Thoracic aorta (tissue), 2 donors: ENCODE measurements around the gene BCDIN3D. TPM values are rescaled to one million over a fixed set of nuclear protein-coding genes. Genes with fewer than 3 reads are reported as not detected.

Experiments
- ATAC-seq: fragments of 150-250 bp; one replicate; pipeline ENCODE4 v1.8.0; 2017; ENCODE audit warnings: low read depth; ENCODE audit not compliant: insufficient number of reproducible peaks, low FRiP score
- DNase-seq: peaks from one replicate; pipeline ENCODE4 v3.0.0-alpha.2; 2020; ENCODE audit warnings: low spot score
- H3K27ac ChIP-seq, 2 donors: fragments of 200-600 bp; sonication (generic); 1 replicate in 1 of 2; 2 replicates in 1 of 2; pipeline ENCODE4 v1.5.1; 2016; ENCODE audit warnings: mild to moderate bottlenecking in 2 of 2, moderate library complexity in 2 of 2
- H3K27me3 ChIP-seq: fragments of 200-600 bp; sonication (generic); replicated peaks from 2 replicates; pipeline ENCODE4 v1.6.0; 2016; ENCODE audit warnings: mild to moderate bottlenecking; ENCODE audit not compliant: insufficient read depth
- H3K36me3 ChIP-seq: fragments of 200-600 bp; sonication (generic); one replicate; pipeline ENCODE4 v1.5.1; 2016
- H3K4me1 ChIP-seq, 2 donors: fragments of 200-600 bp; sonication (generic); 1 replicate in 1 of 2; 2 replicates in 1 of 2; pipeline versions ENCODE4 v1.5.1 to v1.6.0; 2016; ENCODE audit warnings: low read depth in 2 of 2, mild to moderate bottlenecking in 1 of 2; ENCODE audit not compliant: control insufficient read depth in 1 of 2
- H3K4me3 ChIP-seq: fragments of 200-600 bp; sonication (generic); 2 replicates; pipeline ENCODE4 v1.5.1; 2016; ENCODE audit warnings: mild to moderate bottlenecking
- H3K9me3 ChIP-seq: fragments of 200-600 bp; sonication (generic); 2 replicates; pipeline ENCODE4 v1.5.1; 2016
- total RNA-seq, 2 donors: library from RNA; depleted of rRNA; stranded (reverse); fragments of >200 nt; gene quantifications; one replicate each; pipeline versions ENCODE4 v1.1.0 to v1.2.3, GENCODE V29; 2016
- TF ChIP-seq, protein P1 (sequence below): fragments of 200-600 bp; sonication (generic); IDR thresholded peaks from one replicate; pipeline ENCODE4 v1.5.1; 2019; ENCODE audit warnings: antibody characterized with exemption

The BCDIN3D gene
- total RNA-seq, 2 donors from 2014 or later, result 1.6 to 2.7 TPM

DNA sequence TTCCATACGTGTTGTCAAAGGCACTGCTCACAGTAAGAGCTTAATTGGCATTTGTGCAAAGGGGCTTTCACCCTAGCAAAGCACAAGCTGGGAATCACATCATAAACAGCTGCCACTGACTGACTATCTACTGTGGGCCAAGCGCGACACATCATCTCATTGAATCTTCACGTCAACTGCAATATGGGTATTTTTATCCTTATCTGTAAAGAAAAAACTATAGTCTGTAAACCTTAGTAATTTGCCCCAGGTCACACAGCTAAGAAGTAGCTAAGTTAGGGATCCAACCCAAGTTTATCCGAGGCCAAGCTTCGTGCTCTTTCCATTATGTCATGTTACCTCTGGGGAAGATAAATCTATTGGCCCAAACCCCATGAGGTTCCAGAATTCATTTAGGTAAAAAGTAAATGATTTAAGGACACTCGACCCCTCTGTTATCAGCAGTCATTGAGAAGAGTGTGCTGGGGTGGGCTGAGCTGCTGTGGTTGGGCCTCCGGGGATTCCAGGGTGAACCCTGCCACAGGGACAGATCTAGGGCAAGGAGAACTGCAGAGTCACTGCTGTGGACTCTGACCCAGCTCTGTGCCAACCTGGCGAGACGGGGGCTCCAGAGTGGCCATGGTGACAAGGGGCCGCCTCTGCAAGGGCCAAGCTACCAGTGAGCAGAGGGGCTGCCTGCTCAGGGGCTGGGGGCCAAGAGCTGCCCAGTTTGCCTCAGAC, 42.3 kb downstream of the BCDIN3D start:
- Histone ChIP-seq H3K27me3 (no peaks in the 10 kb centered on the region), H3K36me3 (peaks cover 78% of the 10 kb centered on the region), H3K9me3 (no peaks in the 10 kb centered on the region), H3K4me1 (peaks cover 0 to 16% of the 10 kb centered on the region in 2 donors), H3K4me3 (no peak overlapping the region), H3K27ac (peak overlapping the region; percentile 45 to 47)
- DNase-seq, result no peak
- TF ChIP-seq, protein P1, sequence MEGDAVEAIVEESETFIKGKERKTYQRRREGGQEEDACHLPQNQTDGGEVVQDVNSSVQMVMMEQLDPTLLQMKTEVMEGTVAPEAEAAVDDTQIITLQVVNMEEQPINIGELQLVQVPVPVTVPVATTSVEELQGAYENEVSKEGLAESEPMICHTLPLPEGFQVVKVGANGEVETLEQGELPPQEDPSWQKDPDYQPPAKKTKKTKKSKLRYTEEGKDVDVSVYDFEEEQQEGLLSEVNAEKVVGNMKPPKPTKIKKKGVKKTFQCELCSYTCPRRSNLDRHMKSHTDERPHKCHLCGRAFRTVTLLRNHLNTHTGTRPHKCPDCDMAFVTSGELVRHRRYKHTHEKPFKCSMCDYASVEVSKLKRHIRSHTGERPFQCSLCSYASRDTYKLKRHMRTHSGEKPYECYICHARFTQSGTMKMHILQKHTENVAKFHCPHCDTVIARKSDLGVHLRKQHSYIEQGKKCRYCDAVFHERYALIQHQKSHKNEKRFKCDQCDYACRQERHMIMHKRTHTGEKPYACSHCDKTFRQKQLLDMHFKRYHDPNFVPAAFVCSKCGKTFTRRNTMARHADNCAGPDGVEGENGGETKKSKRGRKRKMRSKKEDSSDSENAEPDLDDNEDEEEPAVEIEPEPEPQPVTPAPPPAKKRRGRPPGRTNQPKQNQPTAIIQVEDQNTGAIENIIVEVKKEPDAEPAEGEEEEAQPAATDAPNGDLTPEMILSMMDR, result no peak
- no peak for ATAC-seq

DNA sequence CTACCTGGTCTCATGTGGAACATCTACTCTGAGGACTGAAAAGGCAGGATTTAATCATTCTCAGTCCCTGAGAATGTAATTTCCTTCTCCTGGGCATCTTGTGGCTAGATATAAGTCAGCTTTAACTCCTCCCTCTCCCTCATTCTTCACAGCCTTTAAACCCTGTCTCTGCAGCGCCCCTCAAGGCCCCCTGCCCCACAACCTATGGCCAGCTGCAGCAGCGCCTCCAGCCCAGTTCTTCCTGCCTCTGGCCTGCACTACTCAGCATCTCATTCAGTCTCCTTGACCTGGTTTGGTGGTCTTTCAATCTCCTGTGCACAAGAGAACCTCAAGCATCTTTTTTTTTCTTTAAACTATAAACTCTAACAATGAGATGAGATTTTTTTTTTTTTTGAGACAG, 44.0 kb downstream of the BCDIN3D start:
- Histone ChIP-seq H3K9me3 (no peaks in the 10 kb centered on the region), H3K4me3 (no peak overlapping the region), H3K27ac (no peak overlapping the region), H3K4me1 (peaks cover 0 to 16% of the 10 kb centered on the region in 2 donors), H3K36me3 (peaks cover 64% of the 10 kb centered on the region), H3K27me3 (no peaks in the 10 kb centered on the region)
- ATAC-seq (no peak), DNase-seq (no peak)
- TF ChIP-seq, protein P1, result no peak

DNA sequence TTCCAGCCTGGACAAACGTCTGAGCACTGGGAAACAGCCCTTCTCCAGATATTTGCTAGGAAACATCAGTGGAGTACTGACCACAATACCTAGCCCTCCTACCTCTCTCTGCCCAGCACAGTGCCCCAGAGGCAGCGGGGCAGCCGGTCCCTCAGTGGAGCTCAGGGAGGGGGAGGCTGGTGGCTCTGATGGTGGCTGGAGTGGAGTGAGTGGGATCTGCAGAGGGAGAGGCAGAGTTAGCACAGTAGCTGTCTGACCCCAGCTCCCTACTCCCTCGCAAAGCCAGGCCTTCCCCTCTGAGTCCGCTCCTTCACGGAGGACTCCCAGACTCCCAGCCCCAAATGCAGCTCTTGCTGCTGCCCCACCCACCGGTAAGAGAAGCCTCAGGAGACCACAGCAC, 44.7 kb downstream of the BCDIN3D start:
- TF ChIP-seq, protein P1, result no peak
- Histone ChIP-seq H3K9me3 (no peaks in the 10 kb centered on the region), H3K4me1 (peaks cover 0 to 16% of the 10 kb centered on the region in 2 donors), H3K36me3 (peaks cover 57% of the 10 kb centered on the region), H3K27ac (no peak overlapping the region), H3K27me3 (no peaks in the 10 kb centered on the region), H3K4me3 (no peak overlapping the region)
- ATAC-seq (no peak), DNase-seq (no peak)

DNA sequence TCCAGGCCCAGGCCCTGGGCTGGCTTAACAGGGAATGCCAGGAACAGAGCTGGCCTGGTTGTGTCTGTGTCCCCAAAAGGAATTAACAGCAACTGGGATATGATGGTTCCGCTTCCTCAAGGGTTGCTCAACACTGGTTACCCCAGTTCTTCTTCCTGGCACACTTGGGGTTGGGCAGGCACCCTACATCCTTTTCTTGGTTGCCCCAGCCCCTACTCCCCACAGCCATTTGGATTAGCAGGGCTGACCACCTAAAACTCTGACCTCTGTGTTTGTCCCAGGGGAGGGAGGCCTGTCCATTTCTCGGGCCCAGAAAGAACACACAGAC, 45.5 kb downstream of the BCDIN3D start:
- Histone ChIP-seq H3K4me1 (peaks cover 0 to 16% of the 10 kb centered on the region in 2 donors), H3K9me3 (no peaks in the 10 kb centered on the region), H3K27me3 (no peaks in the 10 kb centered on the region), H3K27ac (no peak overlapping the region), H3K36me3 (peaks cover 48% of the 10 kb centered on the region), H3K4me3 (no peak overlapping the region)
- DNase-seq (no peak), ATAC-seq (no peak)
- TF ChIP-seq, protein P1, result no peak

DNA sequence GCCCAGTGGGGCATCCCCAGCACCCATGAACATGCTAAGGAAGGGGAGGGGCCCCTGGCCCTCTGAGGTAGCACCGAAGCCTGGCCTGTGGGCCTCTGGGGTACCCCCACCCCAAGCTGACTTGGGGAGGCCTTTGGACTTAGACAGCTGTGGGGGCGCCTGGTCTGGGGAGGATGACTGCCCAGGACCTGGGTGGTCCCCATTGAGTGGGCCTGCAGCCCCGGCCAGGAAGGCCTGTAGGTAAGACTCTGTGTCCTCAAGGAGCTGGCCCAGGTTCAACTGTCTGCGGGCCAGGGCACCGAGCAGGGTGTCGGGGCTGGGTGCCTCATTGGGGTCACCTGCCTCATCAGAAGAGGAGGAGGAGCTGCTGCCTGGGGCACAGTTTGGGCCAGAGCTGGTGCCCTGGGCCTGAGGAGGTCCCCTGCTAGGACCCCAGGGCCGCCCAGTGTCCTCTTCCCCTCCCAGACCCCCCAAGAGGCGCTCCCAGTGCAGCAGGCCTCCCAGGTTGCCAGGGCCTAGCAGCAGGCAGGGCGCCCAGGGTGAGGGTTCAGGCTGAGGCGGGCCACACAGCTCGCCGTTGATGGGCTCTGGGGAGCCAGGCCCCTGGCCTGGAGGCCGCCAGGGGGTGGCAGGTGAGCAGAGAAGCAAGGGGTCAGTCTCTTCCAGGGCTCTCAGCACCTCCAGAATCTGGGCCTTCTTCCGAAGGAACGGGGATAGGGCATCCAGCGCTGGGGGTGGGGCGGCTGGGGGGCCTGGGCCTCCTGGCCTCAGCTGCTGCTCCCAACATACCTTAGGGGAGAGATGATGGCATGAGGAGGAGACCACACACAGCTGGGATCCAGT, 46.1 kb downstream of the BCDIN3D start:
- TF ChIP-seq, protein P1, result no peak
- H3K36me3 ChIP-seq, result peaks cover 50% of the 10 kb centered on the region
- ATAC-seq, result no peak
- no peaks in the 10 kb centered on the region for H3K27me3 ChIP-seq
- H3K9me3 ChIP-seq, result no peaks in the 10 kb centered on the region
- H3K4me3 ChIP-seq, result no peak overlapping the region
- peaks cover 0 to 16% of the 10 kb centered on the region in 2 donors for H3K4me1 ChIP-seq
- no peak for DNase-seq
- H3K27ac ChIP-seq, result no peak overlapping the region
